ENCODE results near the gene TUBGCP5.

The TUBGCP5 gene

DNA sequence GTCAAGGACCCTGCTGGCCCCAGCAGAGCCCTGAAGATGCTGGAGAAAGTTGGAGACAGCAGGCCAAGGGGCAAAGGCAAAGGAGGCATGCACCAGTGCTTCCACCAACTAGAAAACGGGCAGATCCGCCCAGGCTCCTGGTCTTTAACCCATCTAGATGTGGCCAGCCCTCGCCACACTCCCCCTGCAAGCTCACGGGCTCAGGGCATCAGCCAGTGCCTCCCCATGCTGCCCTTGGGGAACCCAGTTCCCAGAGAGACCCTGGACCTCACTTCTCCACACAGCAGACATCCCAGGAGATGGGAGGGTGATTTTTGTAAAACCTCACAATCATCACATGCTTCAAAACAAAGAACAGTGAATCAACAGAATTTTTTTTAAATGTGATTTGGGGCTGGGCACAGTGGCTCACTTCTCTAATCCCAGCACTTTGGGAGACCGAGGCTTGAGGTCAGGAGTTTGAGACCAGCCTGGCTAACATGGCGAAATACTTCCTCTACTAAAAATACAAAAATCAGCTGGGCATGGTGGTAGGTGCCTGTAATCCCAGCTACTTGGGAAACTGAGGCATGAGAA lies 83.7 kb downstream of the TUBGCP5 start:
- FAIRE-seq (no peak), DNase-seq (ENCODE audit: insufficient read length, low spot score) (no peak)

GRCh38 chr15:22954798-22955543 lies 84.4 kb downstream of the TUBGCP5 start:
- DNase-seq (ENCODE audit: insufficient read length, low spot score) (no peak), FAIRE-seq (no peak)

DNA sequence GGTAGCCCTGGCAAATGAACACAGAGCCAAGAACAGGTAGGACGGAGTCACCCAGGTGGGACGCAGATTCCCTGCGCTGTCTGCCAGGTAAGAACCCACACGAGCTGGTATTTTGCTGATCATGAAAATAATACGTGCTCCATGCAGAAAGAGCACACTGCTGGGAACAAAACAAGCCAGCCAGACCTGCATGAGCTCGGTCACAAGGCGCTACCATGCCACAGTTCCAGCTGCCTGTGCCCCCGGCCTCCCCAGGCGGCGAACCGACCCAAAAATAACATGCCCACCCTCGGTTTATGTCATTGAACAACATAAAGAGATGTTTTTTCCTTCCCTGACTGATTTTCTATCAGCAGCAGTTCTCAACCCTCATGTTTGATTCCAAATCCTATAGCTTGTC lies 85.0 kb downstream of the TUBGCP5 start:
- no peak for FAIRE-seq
- DNase-seq (ENCODE audit: insufficient read length, low spot score): no peak

DNA sequence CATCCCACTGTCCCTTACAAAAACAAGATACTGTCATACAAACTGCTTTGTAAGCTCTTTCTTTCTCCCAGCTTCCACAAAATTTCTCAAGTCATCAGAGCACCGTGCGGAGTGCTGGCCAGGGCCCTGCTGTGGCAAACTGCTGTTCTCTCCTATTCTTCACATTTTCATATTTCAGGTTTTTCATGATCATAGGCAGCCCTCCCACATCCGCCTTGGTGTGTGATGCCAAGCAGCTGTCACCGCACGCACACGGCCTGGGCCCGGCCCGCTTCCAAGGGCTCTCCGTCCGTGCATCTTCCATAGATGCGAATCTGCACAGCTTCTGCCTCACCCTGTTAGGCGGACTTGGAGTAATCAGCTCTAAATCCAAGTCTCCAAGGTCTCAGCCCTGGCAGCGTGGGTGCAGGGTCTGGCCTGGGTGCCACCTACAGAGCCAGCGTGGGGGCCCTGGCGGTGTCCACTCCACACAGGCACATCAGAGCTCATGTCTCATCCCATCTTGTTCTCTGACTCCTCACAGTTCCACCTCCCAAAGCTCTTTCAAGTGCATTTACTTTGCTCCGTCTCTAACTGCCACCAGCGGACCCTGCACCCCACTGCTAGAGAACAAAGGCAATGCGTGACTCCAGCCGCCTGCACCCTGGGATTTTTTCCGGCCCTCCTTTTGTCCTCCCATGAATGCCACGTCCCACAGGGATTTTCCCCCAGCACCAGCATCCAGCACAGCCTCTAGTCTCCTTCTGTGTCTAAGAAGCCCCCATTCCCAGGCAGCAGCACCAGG lies 86.4 kb downstream of the TUBGCP5 start:
- DNase-seq (ENCODE audit: insufficient read length, low spot score): no peak
- FAIRE-seq: no peak

DNA sequence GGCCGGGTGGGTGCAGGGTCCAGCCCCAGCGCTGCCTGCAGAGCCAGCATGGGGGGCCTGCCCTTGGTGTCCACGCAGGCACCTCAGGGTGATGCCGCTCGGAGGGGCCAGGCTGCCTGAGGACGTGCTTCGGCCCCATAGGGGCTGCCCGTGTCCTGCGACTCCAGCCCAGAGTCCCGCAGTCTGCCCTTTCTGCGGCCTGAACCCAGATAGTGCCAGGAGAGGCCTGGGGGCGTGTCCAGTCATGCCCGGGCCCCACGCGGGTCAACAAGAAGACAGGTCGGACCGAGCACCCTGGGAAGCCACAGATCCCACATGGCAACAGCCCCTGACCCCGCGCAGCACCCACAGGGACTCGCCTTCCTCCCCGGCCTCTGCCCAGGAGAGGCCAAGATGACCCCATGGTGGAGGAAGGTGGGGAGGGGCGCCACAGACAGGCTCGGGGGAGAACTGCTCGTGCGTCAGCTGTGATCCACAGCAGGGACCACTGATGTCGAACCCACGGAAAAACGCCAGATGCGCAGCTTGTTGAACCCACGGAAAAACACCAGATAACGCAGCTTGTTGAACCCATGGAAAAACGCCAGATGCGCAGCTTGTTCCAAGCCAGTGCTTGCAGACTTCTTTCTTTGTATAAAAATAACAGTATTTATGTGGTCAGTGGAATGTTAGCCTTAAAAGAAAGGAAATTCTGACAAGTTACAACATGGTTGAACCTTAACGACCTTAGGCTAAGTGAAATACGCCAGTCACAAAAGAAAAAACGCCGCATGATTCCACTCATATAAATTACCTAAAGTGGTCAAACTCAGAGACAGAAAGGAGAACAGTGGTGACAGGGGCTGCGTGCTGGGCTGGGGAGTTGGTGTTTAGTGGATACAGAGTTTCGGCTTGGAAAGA lies 87.7 kb downstream of the TUBGCP5 start:
- no peak for FAIRE-seq
- DNase-seq (ENCODE audit: insufficient read length, low spot score): no peak

GRCh38 chr15:22951031-22951380 lies 88.4 kb downstream of the TUBGCP5 start:
- FAIRE-seq: no peak
- DNase-seq (ENCODE audit: insufficient read length, low spot score): no peak

DNA sequence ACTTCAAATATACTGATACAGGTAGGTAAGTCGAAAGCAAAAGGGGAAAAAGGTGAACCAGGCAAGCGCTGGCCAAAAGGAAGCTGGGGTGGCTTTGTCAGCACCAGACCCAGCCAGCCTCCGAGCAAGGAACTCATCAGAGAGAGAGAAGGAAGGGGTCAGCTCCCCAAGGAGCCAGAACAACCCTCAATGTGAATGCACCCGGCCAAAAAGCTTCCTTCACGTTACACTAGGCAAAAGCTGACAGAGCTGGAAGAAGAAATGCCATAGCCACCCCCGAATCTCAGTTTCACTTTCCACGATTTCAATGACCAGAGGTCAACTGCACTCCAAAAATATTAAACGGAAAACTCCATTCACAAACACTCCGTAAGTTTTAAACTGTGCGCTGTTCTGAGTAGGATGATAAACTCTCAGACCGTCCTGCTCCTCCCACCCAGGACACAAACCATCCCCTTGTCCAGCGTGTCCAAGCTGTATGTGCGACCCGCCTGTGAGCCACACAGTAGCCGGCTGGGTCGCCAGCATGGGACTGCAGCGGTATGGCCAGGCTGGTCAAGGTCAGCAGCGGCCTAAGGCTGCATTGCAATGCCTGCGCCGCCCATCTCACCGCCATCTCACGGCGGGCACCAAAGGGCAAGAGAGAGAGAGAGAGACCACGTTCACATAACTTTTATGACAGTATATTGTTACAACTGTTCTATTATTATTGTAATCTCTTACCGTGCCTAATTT lies 88.9 kb downstream of the TUBGCP5 start:
- DNase-seq (ENCODE audit: insufficient read length, low spot score): no peak
- no peak for FAIRE-seq
